Stimulated activated CD4-positive, alpha-beta T cell treated with anti-CD3 and anti-CD28 coated beads, Interleukin-4, amount 100 ng/mL, for 4 hours (primary cell): ENCODE measurements around the gene UBE2QL1.

Experiments used
- DNase-seq, 2 experiments: peaks; one replicate each; pipeline ENCODE4 v3.0.0-alpha.2; 2020

The UBE2QL1 gene

DNA sequence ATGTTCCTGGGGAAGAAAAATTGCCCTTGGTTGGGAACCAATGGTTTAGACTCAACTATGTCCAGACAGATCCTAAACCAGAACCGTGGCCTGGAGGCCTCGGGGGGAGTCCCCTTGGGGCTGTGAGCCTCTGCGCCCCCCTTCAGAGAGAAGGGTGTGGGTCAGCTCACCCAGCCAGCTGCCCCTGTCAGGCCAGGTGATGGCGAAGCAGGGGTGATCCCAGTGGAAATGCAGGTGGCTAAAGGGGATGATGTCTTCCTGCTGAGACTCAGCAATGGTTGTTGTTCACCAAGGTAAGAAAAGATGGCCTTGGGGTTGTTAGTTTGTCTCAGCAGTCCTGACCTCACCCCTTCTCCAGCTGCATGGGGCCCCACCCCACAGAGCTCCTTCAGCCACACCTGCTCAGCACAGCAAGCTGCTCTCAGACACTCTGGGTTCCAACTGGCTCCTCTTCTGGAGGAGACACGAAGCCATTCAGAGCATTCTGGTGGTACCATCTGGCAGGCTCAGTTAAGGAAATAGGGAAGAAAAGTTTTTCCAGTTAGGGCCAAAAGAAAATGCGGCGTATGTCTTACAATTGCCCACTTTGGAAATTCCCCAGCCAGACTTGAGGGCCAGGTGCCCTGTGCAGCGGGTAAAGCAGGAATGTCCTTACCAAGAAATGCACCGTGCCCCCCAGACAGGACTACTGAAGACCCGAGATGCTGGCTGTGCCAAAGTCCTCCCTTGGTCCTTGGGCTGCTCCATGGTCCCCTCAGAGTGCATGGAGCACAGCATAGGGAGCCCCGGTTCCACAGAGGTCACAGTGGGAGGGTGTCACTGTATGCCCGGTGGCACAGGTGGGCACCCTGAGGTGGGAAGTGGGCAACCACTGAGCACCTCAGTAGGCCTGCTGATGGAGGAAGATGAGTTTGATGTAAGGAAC is 94.0 kb downstream of the UBE2QL1 start:
- no peak for DNase-seq

- DNase-seq: no peak
Measured at GRCh38 chr5:6543346-6543730, 94.7 kb downstream of the UBE2QL1 start.

DNA sequence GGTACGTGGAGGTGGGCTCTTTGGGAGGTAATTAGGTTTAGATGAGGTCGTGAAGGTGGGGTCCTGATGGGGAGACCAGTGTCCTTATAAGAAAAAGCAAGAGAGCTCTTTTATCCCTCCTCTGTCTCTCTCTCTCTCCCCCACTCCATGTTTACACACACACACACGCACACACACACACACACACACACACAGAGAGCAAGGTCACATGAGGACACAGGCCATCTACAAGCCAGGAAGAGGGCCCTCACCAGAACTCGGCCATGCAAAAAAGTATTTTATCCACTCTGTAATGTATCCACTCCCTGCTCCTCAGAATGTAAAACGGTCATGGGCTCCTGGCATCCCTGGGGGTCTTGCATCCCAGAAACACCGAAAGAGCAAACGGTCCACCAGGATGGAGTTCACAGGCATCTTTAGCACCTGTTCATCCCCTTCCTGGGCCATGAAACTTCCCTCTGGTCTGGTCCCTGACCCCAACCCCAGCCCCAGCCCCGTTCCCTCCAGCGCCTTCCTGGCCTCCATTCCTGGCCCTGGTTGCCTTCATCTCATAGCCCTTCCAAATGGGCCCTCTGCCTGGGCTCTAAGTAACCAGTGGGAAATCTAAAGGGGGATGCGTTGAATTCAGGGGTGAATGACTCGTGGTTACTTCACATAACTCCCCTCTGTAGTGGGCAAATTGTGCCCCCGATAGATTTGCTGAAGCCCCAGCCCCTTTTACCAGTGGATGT is 95.3 kb downstream of the UBE2QL1 start:
- no peak for DNase-seq
